Measurements from ENCODE around the gene DLG3. TPM values are rescaled to one million over a fixed set of nuclear protein-coding genes. Genes with fewer than 3 reads are reported as not detected.

The DLG3 gene
- total and polyA plus RNA-seq, 10 of the 15 experiments (the other 5 are each of a cell fraction or from before 2014, with no cell fraction given) = 1.3 to 32.2 (median 3.9) TPM

GRCh38 chrX:70527610-70528345, 83.1 kb downstream of the DLG3 start:
- no peak overlapping the region for H3K4me2 ChIP-seq (ENCODE audit: control insufficient read depth, insufficient read depth)
- DNase-seq (ENCODE audit: low read depth, low spot score) = no peak
- 17% methylated on average over 3 of the region's 3 CpGs for WGBS (ENCODE audit: insufficient coverage, insufficient replicate concordance, low lambda C conversion rate, missing lambda C conversion rate)
- H3K9ac ChIP-seq (ENCODE audit: control insufficient read depth, insufficient read depth, low read length) = no peak overlapping the region
- CTCF ChIA-PET = no interaction called here
- no peaks in the 10 kb centered on the region for H3K27me3 ChIP-seq (replicated peaks in 1 of 2; ENCODE audit: control insufficient read depth in 2 of 2, insufficient read depth in 2 of 2, low read length in 1 of 2)
- no peaks in the 10 kb centered on the region for H3K36me3 ChIP-seq (ENCODE audit: control insufficient read depth in 2 of 2, insufficient read depth in 2 of 2, low read length in 1 of 2)
- no peak for FAIRE-seq
- RAD21 ChIA-PET (ENCODE audit: unreplicated experiment) = no interaction called here
- TF ChIP-seq POLR2AphosphoS5 (IDR thresholded peaks at IDR 0.05; ENCODE audit: low read length) (no peak), RUNX3 (IDR thresholded peaks at IDR 0.05; ENCODE audit: low read length) (no peak), ESRRA (IDR thresholded peaks at IDR 0.05; ENCODE audit: low read length) (no peak), MYB (IDR thresholded peaks at IDR 0.05; ENCODE audit: borderline replicate concordance, low read depth, low read length) (no peak), YBX1 (IDR thresholded peaks at IDR 0.05) (no peak), ZBTB40 (IDR thresholded peaks at IDR 0.05; ENCODE audit: borderline replicate concordance) (no peak), GABPA (IDR thresholded peaks at IDR 0.05; ENCODE audit: low read depth) (no peak), USF2 (IDR thresholded peaks at IDR 0.05; ENCODE audit: borderline replicate concordance, low read depth, low read length) (no peak), ELK1 (IDR thresholded peaks at IDR 0.05; ENCODE audit: low read depth, low read length) (no peak), ZBTB4 (CRISPR knock-in tag; IDR thresholded peaks at IDR 0.05) (no peak), ETV6 (conservative IDR thresholded peaks at IDR 0.05 in 1 of 2, IDR thresholded peaks at IDR 0.05 in 1 of 2; ENCODE audit: borderline replicate concordance in 1 of 2, low read depth in 1 of 2) (no peak)
- H2AFZ ChIP-seq (ENCODE audit: control insufficient read depth, low read depth, low read length) = no peak overlapping the region
- H3K27ac ChIP-seq (ENCODE audit: control insufficient read depth, insufficient read depth) = no peak overlapping the region
- in situ Hi-C loops (cut with MboI) (no loop called here), intact Hi-C loops (cut with micrococcal nuclease; ENCODE audit: unreplicated experiment) (no loop called here)
- no peak overlapping the region for H3K4me3 ChIP-seq
- no peaks in the 10 kb centered on the region for H3K4me1 ChIP-seq (ENCODE audit: control insufficient read depth, insufficient read depth, low read length)
- no peaks in the 10 kb centered on the region for H3K9me3 ChIP-seq (replicated peaks; ENCODE audit: control insufficient read depth, insufficient read depth, low read length)
- H4K20me1 ChIP-seq (ENCODE audit: control insufficient read depth, insufficient read depth) = no peaks in the 10 kb centered on the region
- SMC1A ChIA-PET (ENCODE audit: uncharacterized antibody, unreplicated experiment) = no interaction called here
- H3K79me2 ChIP-seq (ENCODE audit: control insufficient read depth, insufficient read depth, low read length) = no peaks in the 10 kb centered on the region
- no peak; the same call in 2 of the 3 replicates for ATAC-seq
- POLR2A ChIA-PET = no interaction called here
- no TSS peak for BruUV-seq (replicated peaks)
